Measurements from ENCODE around the gene GMNN. TPM values are rescaled to one million over a fixed set of nuclear protein-coding genes. Genes with fewer than 3 reads are reported as not detected.

GMNN gene
- total and polyA plus RNA-seq, 2 donors (not counting 1 experiment from before 2014, with no cell fraction given), result 3.8 to 7.3 TPM

GRCh38 chr6:24832794-24833193 lies 58.1 kb downstream of the GMNN start:
- Mint-ChIP-seq H3K9me3 (ENCODE audit: insufficient read depth) (no peaks in the 10 kb centered on the region), H3K27me3 (no peaks in the 10 kb centered on the region), H3K4me1 (peaks cover 5% of the 10 kb centered on the region), H3K4me3 (no peak overlapping the region), H3K27ac (peak overlapping the region; percentile 46)
- Histone ChIP-seq H3K27ac (ENCODE audit: low read length in 2 of 2) (no peak overlapping the region), H2AFZ (ENCODE audit: insufficient read depth, low read depth, low read length, poor library complexity, severe bottlenecking) (no peak overlapping the region), H3K4me1 (ENCODE audit: control insufficient read depth in 2 of 2, insufficient read depth in 2 of 2, low read length in 2 of 2) (no peaks in the 10 kb centered on the region), H3K9ac (ENCODE audit: low read length) (no peak overlapping the region), H3K9me3 (ENCODE audit: control extremely low read depth in 1 of 3, control insufficient read depth in 2 of 3, insufficient read depth in 1 of 3, low read length in 2 of 3) (no peaks in the 10 kb centered on the region), H3K4me2 (replicated peaks; ENCODE audit: low read depth, low read length, poor library complexity, severe bottlenecking) (no peak overlapping the region), H3K79me2 (ENCODE audit: control insufficient read depth, insufficient read depth, low read length) (peaks cover 20% of the 10 kb centered on the region), H3K4me3 (ENCODE audit: control extremely low read depth in 1 of 5, extremely low read depth in 1 of 5, insufficient read depth in 1 of 5, low read depth in 2 of 5, low read length in 4 of 5) (no peak overlapping the region), H4K20me1 (ENCODE audit: control insufficient read depth, insufficient read depth, low read length, poor library complexity, severe bottlenecking) (peaks cover 66% of the 10 kb centered on the region), H3K27me3 (replicated peaks in 1 of 4; ENCODE audit: control extremely low read depth in 1 of 4, control insufficient read depth in 3 of 4, insufficient read depth in 4 of 4, low read length in 3 of 4) (no peaks in the 10 kb centered on the region), H3K36me3 (replicated peaks in 1 of 2; ENCODE audit: control extremely low read depth in 1 of 2, control insufficient read depth in 1 of 2, extremely low read depth in 1 of 2, insufficient read depth in 2 of 2, low read length in 1 of 2) (peaks cover 10 to 94% of the 10 kb centered on the region in 2 experiments)
- WGBS (ENCODE audit: insufficient coverage), result no CpG with 5 or more reads among the region's 1 CpG
- no peak for TF ChIP-seq EZH2 (IDR thresholded peaks at IDR 0.05; ENCODE audit: borderline replicate concordance, insufficient read depth, low read depth, low read length, poor library complexity, severe bottlenecking)
- TF ChIP-seq, protein P1, sequence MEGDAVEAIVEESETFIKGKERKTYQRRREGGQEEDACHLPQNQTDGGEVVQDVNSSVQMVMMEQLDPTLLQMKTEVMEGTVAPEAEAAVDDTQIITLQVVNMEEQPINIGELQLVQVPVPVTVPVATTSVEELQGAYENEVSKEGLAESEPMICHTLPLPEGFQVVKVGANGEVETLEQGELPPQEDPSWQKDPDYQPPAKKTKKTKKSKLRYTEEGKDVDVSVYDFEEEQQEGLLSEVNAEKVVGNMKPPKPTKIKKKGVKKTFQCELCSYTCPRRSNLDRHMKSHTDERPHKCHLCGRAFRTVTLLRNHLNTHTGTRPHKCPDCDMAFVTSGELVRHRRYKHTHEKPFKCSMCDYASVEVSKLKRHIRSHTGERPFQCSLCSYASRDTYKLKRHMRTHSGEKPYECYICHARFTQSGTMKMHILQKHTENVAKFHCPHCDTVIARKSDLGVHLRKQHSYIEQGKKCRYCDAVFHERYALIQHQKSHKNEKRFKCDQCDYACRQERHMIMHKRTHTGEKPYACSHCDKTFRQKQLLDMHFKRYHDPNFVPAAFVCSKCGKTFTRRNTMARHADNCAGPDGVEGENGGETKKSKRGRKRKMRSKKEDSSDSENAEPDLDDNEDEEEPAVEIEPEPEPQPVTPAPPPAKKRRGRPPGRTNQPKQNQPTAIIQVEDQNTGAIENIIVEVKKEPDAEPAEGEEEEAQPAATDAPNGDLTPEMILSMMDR (IDR thresholded peaks at IDR 0.05), result no peak
- DNase-seq (no peak), ATAC-seq (ENCODE audit: low read depth) (no peak)
- ChIA-PET POLR2A (no interaction called here), CTCF (interaction anchor here (0.8 to 1.3 kb wide), 3 partner anchors 185 to 238 kb away, joined by 3 to 5 read pairs (median 4); no protein-coding TSS in a partner anchor)
- intact Hi-C loops (cut with micrococcal nuclease), result no loop called here

GRCh38 chr6:24833711-24834386 lies 59.1 kb downstream of the GMNN start:
- Histone ChIP-seq H3K4me2 (replicated peaks; ENCODE audit: low read depth, low read length, poor library complexity, severe bottlenecking) (no peak overlapping the region), H3K27ac (ENCODE audit: low read length in 2 of 2) (peak overlapping the region in 1 of 2 donors; percentile 30), H3K4me3 (ENCODE audit: control extremely low read depth in 1 of 5, extremely low read depth in 1 of 5, insufficient read depth in 1 of 5, low read depth in 2 of 5, low read length in 4 of 5) (no peak overlapping the region), H2AFZ (ENCODE audit: insufficient read depth, low read depth, low read length, poor library complexity, severe bottlenecking) (no peak overlapping the region), H3K4me1 (ENCODE audit: control insufficient read depth in 2 of 2, insufficient read depth in 2 of 2, low read length in 2 of 2) (no peaks in the 10 kb centered on the region), H3K36me3 (replicated peaks in 1 of 2; ENCODE audit: control extremely low read depth in 1 of 2, control insufficient read depth in 1 of 2, extremely low read depth in 1 of 2, insufficient read depth in 2 of 2, low read length in 1 of 2) (peaks cover 11 to 93% of the 10 kb centered on the region in 2 experiments), H3K27me3 (replicated peaks in 1 of 4; ENCODE audit: control extremely low read depth in 1 of 4, control insufficient read depth in 3 of 4, insufficient read depth in 4 of 4, low read length in 3 of 4) (no peaks in the 10 kb centered on the region), H4K20me1 (ENCODE audit: control insufficient read depth, insufficient read depth, low read length, poor library complexity, severe bottlenecking) (peaks cover 63% of the 10 kb centered on the region), H3K9ac (ENCODE audit: low read length) (no peak overlapping the region), H3K79me2 (ENCODE audit: control insufficient read depth, insufficient read depth, low read length) (peaks cover 17% of the 10 kb centered on the region), H3K9me3 (ENCODE audit: control extremely low read depth in 1 of 3, control insufficient read depth in 2 of 3, insufficient read depth in 1 of 3, low read length in 2 of 3) (no peaks in the 10 kb centered on the region)
- Mint-ChIP-seq H3K4me3 (no peak overlapping the region), H3K9me3 (ENCODE audit: insufficient read depth) (no peaks in the 10 kb centered on the region), H3K4me1 (peaks cover 8% of the 10 kb centered on the region), H3K27me3 (no peaks in the 10 kb centered on the region), H3K27ac (peak overlapping the region; percentile 56)
- 100% methylated on average over 1 of the region's 4 CpGs for WGBS (ENCODE audit: insufficient coverage)
- ChIA-PET POLR2A (no interaction called here), CTCF (interaction anchor here (1.3 kb wide), 1 partner anchor 193 kb away, joined by 4 read pairs; no protein-coding TSS in a partner anchor)
- intact Hi-C loops (cut with micrococcal nuclease), result no loop called here
- ATAC-seq (ENCODE audit: low read depth) (no peak), DNase-seq (no peak)
- TF ChIP-seq, protein P1 (IDR thresholded peaks at IDR 0.05), result no peak
- no peak for TF ChIP-seq EZH2 (IDR thresholded peaks at IDR 0.05; ENCODE audit: borderline replicate concordance, insufficient read depth, low read depth, low read length, poor library complexity, severe bottlenecking)
